Mucosa of descending colon (tissue), 3 donors: ENCODE results near the gene WDR7. TPM values are rescaled to one million over a fixed set of nuclear protein-coding genes. Genes with fewer than 3 reads are reported as not detected.
A peak's percentile ranks its signal among the peaks of the same experiment; 100 is the strongest.

Source experiments
- ATAC-seq: fragments of 200-7000 bp; cut with Tn5 transposase; one replicate; pipeline ENCODE4 v1.9.1; 2020; ENCODE audit warnings: mild to moderate bottlenecking, moderate library complexity
- DNase-seq, 3 donors: peaks; one replicate each; pipeline ENCODE4 v3.0.0-alpha.2; 2020
- H3K36me3 ChIP-seq: fragments of 200-600 bp; one replicate; pipeline ENCODE4 v1.8.0; 2021; ENCODE audit warnings: low read depth, mild to moderate bottlenecking
- H3K4me1 ChIP-seq: fragments of 200-600 bp; one replicate; pipeline ENCODE4 v1.8.0; 2021; ENCODE audit warnings: low read depth, mild to moderate bottlenecking
- H3K4me3 ChIP-seq: fragments of 200-600 bp; one replicate; pipeline ENCODE4 v1.8.0; 2021; ENCODE audit warnings: mild to moderate bottlenecking
- H3K9me3 ChIP-seq: fragments of 200-600 bp; one replicate; pipeline ENCODE4 v1.8.0; 2021; ENCODE audit warnings: mild to moderate bottlenecking
- intact Hi-C, 2 donors: fragments of 100-400 bp; cut with DNase I in 1 of 2; cut with micrococcal nuclease in 1 of 2; formaldehyde crosslinking; loops; one replicate each; pipeline versions ENCODE4 v1.11.0 to v1.11.1; 2022; cut with DNase I, micrococcal nuclease
- long read RNA-seq, 2 donors: library from polyadenylated mRNA; unstranded; transcript quantifications; one replicate each; pipeline ENCODE4 v2.0.0, GENCODE V29; 2019 to 2021
- total RNA-seq, 3 donors: library from RNA; stranded (reverse); fragmentation: NEBNext Ultra II Directional in 2 of 3; extraction: Animal tissue kit (Norgen Biotek cat#: 25700) in 2 of 3; gene quantifications; one replicate each; pipeline versions ENCODE4 v1.2.1 to v1.2.4, GENCODE V29; 2021 to 2023
- TF ChIP-seq, protein P1 (sequence below): fragments of 200-600 bp; IDR thresholded peaks from one replicate; pipeline ENCODE4 v1.8.0; 2022; ENCODE audit warnings: antibody characterized with exemption, mild to moderate bottlenecking
- donor health status: DM: no; HTN: no; CAD: no; lungs with moderate emphysema.
- donor health status: DM: no; HTN: no; CAD: no.
- donor health status: DM: no; HTN: yes; CAD: no.

WDR7 gene
- 10 to 100 TPM; 28.4 to 38.8 (median 29.3) TPM for total RNA-seq
- long read RNA-seq, donor 1, full-length matches to known transcripts: 1 of 8 reads
- long read RNA-seq, donor 1, partial matches to known transcripts: 5 of 8 reads
- long read RNA-seq, donor 1, other reads (novel, unspliced or antisense): 2 of 8 reads
- long read RNA-seq, donor 2, partial matches to known transcripts: 2 of 2 reads
- long read RNA-seq, donor 2, other reads (novel, unspliced or antisense): 0 of 2 reads

DNA sequence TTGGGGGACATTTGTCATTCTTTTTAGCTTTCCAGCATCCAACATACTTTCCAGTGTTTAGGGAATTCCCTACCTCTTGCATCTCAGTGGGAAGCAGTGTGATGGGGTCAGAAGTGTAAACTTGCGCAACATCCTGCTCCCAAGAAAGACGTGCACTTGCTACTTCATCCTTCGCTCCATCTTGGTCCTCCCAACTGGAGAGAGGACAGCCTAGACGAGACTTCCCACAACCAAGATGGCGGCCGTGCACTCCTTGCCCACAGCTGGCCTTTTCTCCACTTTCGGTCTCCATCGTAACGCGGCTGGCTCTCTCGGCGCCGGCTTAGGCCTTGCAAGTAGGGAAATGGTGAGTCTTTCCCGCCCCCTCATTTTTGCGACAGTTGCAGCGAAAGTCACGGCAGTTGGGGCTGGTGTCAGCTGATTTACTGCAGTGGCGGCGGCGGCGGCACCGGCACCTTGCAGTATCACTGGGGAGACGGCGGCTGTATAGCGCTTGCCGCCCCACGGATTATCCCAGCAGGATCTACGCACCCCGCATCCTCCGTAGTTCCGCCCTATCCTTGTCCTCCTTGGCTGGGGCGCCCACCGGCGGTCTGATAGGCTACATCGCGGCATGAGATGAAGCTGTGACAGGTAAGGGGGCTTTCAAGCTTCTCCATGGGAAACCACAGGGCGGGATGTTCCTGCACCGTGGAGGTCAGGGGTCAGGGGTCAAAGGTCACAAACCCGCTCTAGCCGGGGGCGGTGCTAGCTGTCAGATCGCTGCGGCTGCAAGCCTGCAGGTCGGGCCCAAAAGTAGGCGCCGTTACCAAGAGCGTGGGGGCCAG lies at the start of gene WDR7:
Gene WDR7, plus strand, starts transcription at position 416 of the 827 bp plus-strand sequence. CDS start 21,157 bp downstream, outside the sequence.
- ATAC-seq: peak; percentile 97
- peak within 1 kb of the TSS; percentile 80 for H3K4me3 ChIP-seq
- H3K36me3 ChIP-seq: no peaks in the 10 kb centered on the region
- intact Hi-C loops: no loop called here
- peaks cover 8% of the 10 kb centered on the region for H3K4me1 ChIP-seq
- no peaks in the 10 kb centered on the region for H3K9me3 ChIP-seq
- TF ChIP-seq, protein P1, sequence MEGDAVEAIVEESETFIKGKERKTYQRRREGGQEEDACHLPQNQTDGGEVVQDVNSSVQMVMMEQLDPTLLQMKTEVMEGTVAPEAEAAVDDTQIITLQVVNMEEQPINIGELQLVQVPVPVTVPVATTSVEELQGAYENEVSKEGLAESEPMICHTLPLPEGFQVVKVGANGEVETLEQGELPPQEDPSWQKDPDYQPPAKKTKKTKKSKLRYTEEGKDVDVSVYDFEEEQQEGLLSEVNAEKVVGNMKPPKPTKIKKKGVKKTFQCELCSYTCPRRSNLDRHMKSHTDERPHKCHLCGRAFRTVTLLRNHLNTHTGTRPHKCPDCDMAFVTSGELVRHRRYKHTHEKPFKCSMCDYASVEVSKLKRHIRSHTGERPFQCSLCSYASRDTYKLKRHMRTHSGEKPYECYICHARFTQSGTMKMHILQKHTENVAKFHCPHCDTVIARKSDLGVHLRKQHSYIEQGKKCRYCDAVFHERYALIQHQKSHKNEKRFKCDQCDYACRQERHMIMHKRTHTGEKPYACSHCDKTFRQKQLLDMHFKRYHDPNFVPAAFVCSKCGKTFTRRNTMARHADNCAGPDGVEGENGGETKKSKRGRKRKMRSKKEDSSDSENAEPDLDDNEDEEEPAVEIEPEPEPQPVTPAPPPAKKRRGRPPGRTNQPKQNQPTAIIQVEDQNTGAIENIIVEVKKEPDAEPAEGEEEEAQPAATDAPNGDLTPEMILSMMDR: no peak
- peak; percentile 96 to 98 (median 97) for DNase-seq

DNA sequence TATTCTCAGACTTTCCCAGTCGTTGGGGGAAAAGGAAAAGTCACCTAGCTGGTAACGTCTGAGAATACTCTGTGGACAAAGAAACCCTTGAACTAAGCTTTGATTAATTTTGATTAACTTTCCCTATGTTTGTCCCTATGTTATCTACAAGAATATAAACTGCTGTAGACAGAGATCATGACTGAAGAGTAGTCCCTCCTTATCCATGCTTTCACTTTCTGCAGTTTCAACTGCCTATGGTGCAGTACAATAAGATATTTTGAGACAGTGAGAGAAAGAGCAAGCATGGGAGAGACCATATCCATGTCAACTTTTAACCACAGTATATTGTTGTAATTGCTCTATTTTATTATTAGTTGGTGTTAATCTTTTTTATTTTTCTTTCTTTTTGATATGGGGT lies 44.5 kb upstream of the WDR7 start:
- ATAC-seq: peak; percentile 57
- no peaks in the 10 kb centered on the region for H3K36me3 ChIP-seq

DNA sequence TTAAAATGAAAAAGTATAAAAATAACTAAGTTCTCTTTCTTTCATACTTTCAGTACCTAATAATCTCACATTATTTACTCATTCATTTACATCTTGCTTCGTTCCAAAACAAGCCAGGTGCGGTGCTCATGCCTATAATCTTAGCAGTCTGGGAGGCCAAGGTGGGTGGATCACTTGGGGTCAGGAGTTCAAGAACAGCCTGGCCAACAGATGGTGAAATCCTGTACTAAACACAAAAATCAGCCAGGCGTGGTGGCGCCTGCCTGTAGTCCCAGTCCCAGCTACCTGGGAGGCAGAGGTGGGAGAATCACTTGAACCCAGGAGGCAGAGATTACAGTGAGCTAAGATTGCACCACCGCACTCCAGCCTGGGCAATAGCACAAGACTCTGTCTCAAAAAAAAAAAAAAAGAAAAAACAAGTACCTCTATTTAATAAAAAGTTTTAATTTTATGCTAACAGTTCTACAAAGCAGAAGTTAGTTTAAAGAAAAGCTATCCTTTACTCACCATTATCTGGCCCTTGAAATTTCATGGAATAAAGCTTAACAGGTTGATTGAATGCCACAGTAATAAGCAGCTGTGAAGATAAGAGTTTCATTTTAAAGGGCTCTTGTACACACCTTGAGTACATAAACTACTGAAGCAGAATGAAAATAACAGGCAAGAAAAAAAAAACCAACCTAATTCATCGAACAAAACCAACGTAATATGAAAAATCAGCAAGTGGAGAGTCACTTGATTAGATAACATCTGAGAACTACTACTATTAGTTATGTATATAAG lies 35.2 kb upstream of the WDR7 start:
- intact Hi-C loops: no loop called here
- peak; percentile 73 for ATAC-seq
- Histone ChIP-seq H3K36me3 (peaks cover 5% of the 10 kb centered on the region), H3K4me1 (peaks cover 4% of the 10 kb centered on the region), H3K4me3 (no peak overlapping the region), H3K9me3 (no peaks in the 10 kb centered on the region)
- TF ChIP-seq, protein P1: no peak
- peak in 1 of 3 donors; percentile 31 for DNase-seq

More for the DNA sequence above, 44.5 kb upstream of the WDR7 start:
- no peak for DNase-seq
- Histone ChIP-seq H3K4me1 (no peaks in the 10 kb centered on the region), H3K9me3 (no peaks in the 10 kb centered on the region), H3K4me3 (no peak overlapping the region)
- TF ChIP-seq, protein P1: no peak
- intact Hi-C loops: no loop called here

DNA sequence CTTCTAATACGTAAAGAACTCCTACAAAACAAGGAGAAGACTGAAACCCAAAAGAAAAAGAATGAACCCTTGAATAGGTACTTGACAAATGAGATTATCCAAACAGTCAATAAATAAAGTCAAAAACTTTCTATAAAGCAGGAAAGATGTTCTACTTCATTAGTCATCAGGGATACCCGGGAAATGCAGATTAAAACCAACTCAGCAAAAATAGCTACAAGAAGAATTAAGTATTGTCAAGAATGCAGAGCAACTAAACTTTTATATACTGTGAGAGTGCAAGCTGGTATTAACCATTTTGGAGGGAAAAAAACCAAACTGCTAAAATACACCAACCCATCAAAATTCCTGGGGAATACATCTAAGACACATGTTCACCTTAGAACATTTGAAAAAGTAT lies 23.2 kb upstream of the WDR7 start:
- DNase-seq: no peak
- intact Hi-C loops: no loop called here
- no peaks in the 10 kb centered on the region for H3K36me3 ChIP-seq
- H3K9me3 ChIP-seq: no peaks in the 10 kb centered on the region
- H3K4me3 ChIP-seq: no peak overlapping the region
- ATAC-seq: no peak
- TF ChIP-seq, protein P1: no peak
- peaks cover 19% of the 10 kb centered on the region for H3K4me1 ChIP-seq
